ENCODE results near the gene PHC3. TPM values are rescaled to one million over a fixed set of nuclear protein-coding genes. Genes with fewer than 3 reads are reported as not detected.

The PHC3 gene
- total RNA-seq, 4 donors from 2014 or later, result 44.9 to 87.0 (median 69.7) TPM

- in situ Hi-C loops (cut with MboI; ENCODE audit: low pct_ligation_motif_present in 1 of 4, low pct_unique_long_range_greater_than_20kb in 1 of 4, low sequenced_read_pairs in 3 of 4) (no loop called here), intact Hi-C loops (cut with DNase I; ENCODE audit: low total_unique reads) (no loop called here)
- no peaks in the 10 kb centered on the region for H3K4me1 ChIP-seq
- H3K36me3 ChIP-seq, result peaks cover 0 to 14% (median 0%) of the 10 kb centered on the region in 4 donors
- H3K27ac ChIP-seq, result no peak overlapping the region
- WGBS, 2 donors (ENCODE audit: low coverage in 1 of 2), result 94 to 95% methylated on average over 4 of the region's 4 CpGs
- DNase-seq, result no peak
- H3K9me3 ChIP-seq, result no peaks in the 10 kb centered on the region
- TF ChIP-seq POLR2A (IDR thresholded peaks at IDR 0.05) (no peak), POLR2AphosphoS5 (IDR thresholded peaks at IDR 0.05) (no peak), CTCF (IDR thresholded peaks at IDR 0.05) (no peak), EP300 (IDR thresholded peaks at IDR 0.05; ENCODE audit: low read depth) (no peak)
- H3K4me3 ChIP-seq, result no peak overlapping the region
- no peaks in the 10 kb centered on the region for H3K27me3 ChIP-seq
These were observed 36.3 kb downstream of the PHC3 start for GRCh38 chr3:170145278-170145677.

- no peaks in the 10 kb centered on the region for H3K4me1 ChIP-seq
- in situ Hi-C loops (cut with MboI; ENCODE audit: low pct_ligation_motif_present in 1 of 4, low pct_unique_long_range_greater_than_20kb in 1 of 4, low sequenced_read_pairs in 3 of 4), result no loop called here
These were observed 37.1 kb downstream of the PHC3 start for GRCh38 chr3:170144437-170144843.

GRCh38 chr3:170142373-170142772 lies 39.2 kb downstream of the PHC3 start:
- 87 to 91% methylated on average over 2 of the region's 2 CpGs for WGBS, 2 donors (ENCODE audit: low coverage in 1 of 2)
- intact Hi-C loops (cut with DNase I; ENCODE audit: low total_unique reads), result no loop called here

More at GRCh38 chr3:170144437-170144843, 37.1 kb downstream of the PHC3 start:
- 75 to 77% methylated on average over 3 of the region's 3 CpGs for WGBS, 2 donors (ENCODE audit: low coverage in 1 of 2)
- no peaks in the 10 kb centered on the region for H3K9me3 ChIP-seq
- no peak for DNase-seq
- intact Hi-C loops (cut with DNase I; ENCODE audit: low total_unique reads), result no loop called here
- H3K27me3 ChIP-seq, result no peaks in the 10 kb centered on the region
- H3K27ac ChIP-seq, result no peak overlapping the region
- no peak for TF ChIP-seq POLR2A (IDR thresholded peaks at IDR 0.05)
- no peak for TF ChIP-seq POLR2AphosphoS5 (IDR thresholded peaks at IDR 0.05)
- no peak for TF ChIP-seq CTCF (IDR thresholded peaks at IDR 0.05)
- TF ChIP-seq EP300 (IDR thresholded peaks at IDR 0.05; ENCODE audit: low read depth), result no peak
- H3K4me3 ChIP-seq, result no peak overlapping the region
- peaks cover 0 to 14% (median 0%) of the 10 kb centered on the region in 4 donors for H3K36me3 ChIP-seq

GRCh38 chr3:170137986-170138385 lies 43.5 kb downstream of the PHC3 start:
- H3K4me3 ChIP-seq, result no peak overlapping the region
- peaks cover 0 to 31% (median 0%) of the 10 kb centered on the region in 4 donors for H3K36me3 ChIP-seq
- intact Hi-C loops (cut with DNase I; ENCODE audit: low total_unique reads) (no loop called here), in situ Hi-C loops (cut with MboI; ENCODE audit: low pct_ligation_motif_present in 1 of 4, low pct_unique_long_range_greater_than_20kb in 1 of 4, low sequenced_read_pairs in 3 of 4) (no loop called here)
- H3K27ac ChIP-seq, result no peak overlapping the region
- TF ChIP-seq EP300 (IDR thresholded peaks at IDR 0.05; ENCODE audit: low read depth), result no peak
- no peak for TF ChIP-seq POLR2A (IDR thresholded peaks at IDR 0.05)
- no peak for TF ChIP-seq CTCF (IDR thresholded peaks at IDR 0.05)
- TF ChIP-seq POLR2AphosphoS5 (IDR thresholded peaks at IDR 0.05), result no peak
- H3K9me3 ChIP-seq, result no peaks in the 10 kb centered on the region
- H3K27me3 ChIP-seq, result no peaks in the 10 kb centered on the region
- WGBS, 2 donors (ENCODE audit: low coverage in 1 of 2), result 96 to 98% methylated on average over 3 to 5 of the region's 5 CpGs
- H3K4me1 ChIP-seq, result peaks cover 0 to 2% (median 0%) of the 10 kb centered on the region in 4 donors
- no peak for DNase-seq

More at GRCh38 chr3:170142373-170142772, 39.2 kb downstream of the PHC3 start:
- TF ChIP-seq EP300 (IDR thresholded peaks at IDR 0.05; ENCODE audit: low read depth), result no peak
- no peak for TF ChIP-seq POLR2A (IDR thresholded peaks at IDR 0.05)
- no peak for TF ChIP-seq CTCF (IDR thresholded peaks at IDR 0.05)
- no peak for TF ChIP-seq POLR2AphosphoS5 (IDR thresholded peaks at IDR 0.05)
- H3K27ac ChIP-seq, result no peak overlapping the region
- DNase-seq, result no peak
- H3K9me3 ChIP-seq, result no peaks in the 10 kb centered on the region
- H3K4me3 ChIP-seq, result no peak overlapping the region
- H3K4me1 ChIP-seq, result peaks cover 0 to 2% (median 0%) of the 10 kb centered on the region in 4 donors
- H3K36me3 ChIP-seq, result peaks cover 0 to 11% (median 0%) of the 10 kb centered on the region in 4 donors
- in situ Hi-C loops (cut with MboI; ENCODE audit: low pct_ligation_motif_present in 1 of 4, low pct_unique_long_range_greater_than_20kb in 1 of 4, low sequenced_read_pairs in 3 of 4), result no loop called here
- no peaks in the 10 kb centered on the region for H3K27me3 ChIP-seq
